ENCODE data around the gene IFNK.

The IFNK gene, protein sequence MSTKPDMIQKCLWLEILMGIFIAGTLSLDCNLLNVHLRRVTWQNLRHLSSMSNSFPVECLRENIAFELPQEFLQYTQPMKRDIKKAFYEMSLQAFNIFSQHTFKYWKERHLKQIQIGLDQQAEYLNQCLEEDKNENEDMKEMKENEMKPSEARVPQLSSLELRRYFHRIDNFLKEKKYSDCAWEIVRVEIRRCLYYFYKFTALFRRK

GRCh38 chr9:27524236-27524635, at the start of gene IFNK:
Gene IFNK, plus strand, starts transcription at chr9:27524290. Its CDS starts 47 bp downstream, at chr9:27524337.
- Histone ChIP-seq H3K4me3 (ENCODE audit: low read depth in 1 of 2, low read length in 1 of 2) (no peak within 1 kb of the TSS), H3K27me3 (peaks cover 39% of the 10 kb centered on the region), H3K4me1 (ENCODE audit: control insufficient read depth in 1 of 2, insufficient read depth in 1 of 2, low read depth in 1 of 2, low read length in 1 of 2) (peaks cover 12 to 13% of the 10 kb centered on the region in 2 experiments), H3K27ac (no peak within 1 kb of the TSS), H3K9me3 (no peaks in the 10 kb centered on the region), H3K36me3 (no peaks in the 10 kb centered on the region)
- TF ChIP-seq, protein P1, sequence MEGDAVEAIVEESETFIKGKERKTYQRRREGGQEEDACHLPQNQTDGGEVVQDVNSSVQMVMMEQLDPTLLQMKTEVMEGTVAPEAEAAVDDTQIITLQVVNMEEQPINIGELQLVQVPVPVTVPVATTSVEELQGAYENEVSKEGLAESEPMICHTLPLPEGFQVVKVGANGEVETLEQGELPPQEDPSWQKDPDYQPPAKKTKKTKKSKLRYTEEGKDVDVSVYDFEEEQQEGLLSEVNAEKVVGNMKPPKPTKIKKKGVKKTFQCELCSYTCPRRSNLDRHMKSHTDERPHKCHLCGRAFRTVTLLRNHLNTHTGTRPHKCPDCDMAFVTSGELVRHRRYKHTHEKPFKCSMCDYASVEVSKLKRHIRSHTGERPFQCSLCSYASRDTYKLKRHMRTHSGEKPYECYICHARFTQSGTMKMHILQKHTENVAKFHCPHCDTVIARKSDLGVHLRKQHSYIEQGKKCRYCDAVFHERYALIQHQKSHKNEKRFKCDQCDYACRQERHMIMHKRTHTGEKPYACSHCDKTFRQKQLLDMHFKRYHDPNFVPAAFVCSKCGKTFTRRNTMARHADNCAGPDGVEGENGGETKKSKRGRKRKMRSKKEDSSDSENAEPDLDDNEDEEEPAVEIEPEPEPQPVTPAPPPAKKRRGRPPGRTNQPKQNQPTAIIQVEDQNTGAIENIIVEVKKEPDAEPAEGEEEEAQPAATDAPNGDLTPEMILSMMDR (IDR thresholded peaks at IDR 0.05): no peak

DNA sequence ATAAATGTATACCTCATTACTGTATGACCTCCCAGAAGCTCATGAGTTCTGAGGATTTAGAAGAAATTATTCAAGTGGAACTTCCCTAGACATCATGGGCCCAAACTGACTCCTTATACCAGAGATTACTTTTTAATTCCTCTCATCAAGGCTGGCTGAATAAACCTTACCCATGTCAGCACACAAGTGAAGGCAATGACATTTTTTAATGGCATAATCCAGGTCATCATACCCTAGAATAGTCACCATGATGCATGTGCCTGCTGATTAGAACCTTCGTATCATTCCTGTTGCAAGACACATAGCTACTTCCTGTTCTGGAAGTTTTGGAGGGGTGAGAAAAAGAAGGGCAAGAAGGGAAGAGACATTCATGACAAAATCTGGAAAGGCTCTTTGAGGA, 49.8 kb upstream of the IFNK start:
- H3K27ac ChIP-seq: no peak overlapping the region
- H3K4me3 ChIP-seq (ENCODE audit: low read depth in 1 of 2, low read length in 1 of 2): no peak overlapping the region
- no peaks in the 10 kb centered on the region for H3K9me3 ChIP-seq
- TF ChIP-seq, protein P1 (IDR thresholded peaks at IDR 0.05): no peak
- H3K27me3 ChIP-seq: no peaks in the 10 kb centered on the region
- H3K4me1 ChIP-seq (ENCODE audit: control insufficient read depth in 1 of 2, insufficient read depth in 1 of 2, low read depth in 1 of 2, low read length in 1 of 2): no peaks in the 10 kb centered on the region
- H3K36me3 ChIP-seq: no peaks in the 10 kb centered on the region

DNA sequence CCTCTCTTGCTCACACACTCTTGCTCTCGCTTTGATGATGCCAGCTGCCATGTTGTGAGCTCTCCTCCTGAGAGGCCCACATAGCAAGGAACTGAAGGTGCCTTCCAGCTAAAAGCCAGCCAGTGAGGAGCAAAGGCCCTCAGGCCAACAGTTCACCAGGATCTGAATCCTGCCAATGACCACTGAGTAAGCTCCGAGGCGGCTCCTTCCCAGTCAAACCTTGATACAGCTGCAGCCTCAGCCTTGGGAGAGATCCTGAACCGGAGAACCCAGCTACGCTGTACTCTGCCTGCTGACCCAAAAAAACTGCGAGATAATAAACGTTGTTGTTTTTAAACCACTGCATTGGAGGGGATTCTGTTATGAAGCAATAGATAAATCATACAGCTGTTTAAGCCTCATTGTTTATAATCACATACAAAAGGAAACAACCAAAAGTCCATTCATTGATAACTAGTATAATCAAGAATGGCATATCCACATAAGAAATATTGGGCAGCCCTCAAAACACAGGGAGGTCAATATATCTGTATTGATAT, 49.0 kb upstream of the IFNK start:
- H3K27me3 ChIP-seq: no peaks in the 10 kb centered on the region
- no peak overlapping the region for H3K4me3 ChIP-seq (ENCODE audit: low read depth in 1 of 2, low read length in 1 of 2)
- H3K9me3 ChIP-seq: no peaks in the 10 kb centered on the region
- H3K36me3 ChIP-seq: no peaks in the 10 kb centered on the region
- H3K4me1 ChIP-seq (ENCODE audit: control insufficient read depth in 1 of 2, insufficient read depth in 1 of 2, low read depth in 1 of 2, low read length in 1 of 2): no peaks in the 10 kb centered on the region
- TF ChIP-seq, protein P1 (IDR thresholded peaks at IDR 0.05): no peak
- H3K27ac ChIP-seq: no peak overlapping the region

DNA sequence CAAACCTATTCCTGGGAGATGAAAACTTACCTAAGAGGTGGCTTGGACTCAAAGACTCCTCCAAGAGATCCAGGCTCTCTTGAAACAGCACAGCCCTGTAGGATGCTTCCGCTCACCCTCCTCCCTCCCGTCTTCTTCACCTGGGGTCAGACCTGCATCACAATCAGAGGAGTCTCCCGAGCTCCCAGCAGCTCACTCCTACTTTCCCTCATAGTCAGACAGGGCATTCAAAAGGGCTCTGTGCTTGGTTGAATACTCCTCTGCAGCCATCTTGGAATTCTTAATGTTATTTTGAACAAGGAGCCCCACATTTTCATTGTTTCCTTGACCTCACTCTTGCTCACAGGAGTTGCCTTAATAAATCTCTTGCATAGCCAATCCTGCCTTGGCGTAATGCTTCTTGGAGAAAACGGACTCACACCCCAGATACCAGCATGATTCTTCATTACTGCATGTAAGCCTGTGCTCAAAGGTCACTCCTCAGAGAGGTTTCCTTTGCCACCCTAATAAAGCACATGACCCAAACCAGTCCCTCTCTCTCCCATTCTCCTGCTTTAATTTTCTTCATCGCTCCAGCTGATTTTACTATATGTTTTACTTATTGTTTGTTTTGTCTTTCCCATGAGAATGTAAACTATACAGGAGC, 47.1 kb upstream of the IFNK start:
- Histone ChIP-seq H3K4me1 (ENCODE audit: control insufficient read depth in 1 of 2, insufficient read depth in 1 of 2, low read depth in 1 of 2, low read length in 1 of 2) (no peaks in the 10 kb centered on the region), H3K27me3 (no peaks in the 10 kb centered on the region), H3K27ac (no peak overlapping the region), H3K9me3 (no peaks in the 10 kb centered on the region), H3K4me3 (ENCODE audit: low read depth in 1 of 2, low read length in 1 of 2) (no peak overlapping the region), H3K36me3 (no peaks in the 10 kb centered on the region)
- TF ChIP-seq, protein P1 (IDR thresholded peaks at IDR 0.05): no peak

GRCh38 chr9:27478322-27478721, 45.8 kb upstream of the IFNK start:
- Histone ChIP-seq H3K36me3 (no peaks in the 10 kb centered on the region), H3K4me3 (ENCODE audit: low read depth in 1 of 2, low read length in 1 of 2) (no peak overlapping the region), H3K9me3 (no peaks in the 10 kb centered on the region), H3K4me1 (ENCODE audit: control insufficient read depth in 1 of 2, insufficient read depth in 1 of 2, low read depth in 1 of 2, low read length in 1 of 2) (no peaks in the 10 kb centered on the region), H3K27ac (no peak overlapping the region), H3K27me3 (no peaks in the 10 kb centered on the region)
- TF ChIP-seq, protein P1 (IDR thresholded peaks at IDR 0.05): no peak
